CD8-positive, alpha-beta memory T cell (primary cell): ENCODE data around the gene SLC7A4. TPM values are rescaled to one million over a fixed set of nuclear protein-coding genes. Genes with fewer than 3 reads are reported as not detected.

ENCODE experiments used
- CTCF ChIA-PET: fragments of 350-600 bp; sonication (Branson Sonifier 250); formaldehyde crosslinking; loops from one replicate; lab custom pipeline; 2021; ENCODE audit warnings: antibody characterized with exemption; lab: Charles Lee
- POLR2A ChIA-PET: fragments of 350-600 bp; sonication (Branson Sonifier 250); formaldehyde crosslinking; loops from one replicate; lab custom pipeline; 2021; ENCODE audit warnings: antibody characterized with exemption; lab: Charles Lee
- DNase-seq, 5 donors: peaks; one replicate each; pipeline versions ENCODE4 v3.0.0 to v3.0.0-alpha.2; 2020 to 2022; ENCODE audit warnings: mixed read lengths in 1 of 5
- H3K27ac ChIP-seq: one replicate; pipeline ENCODE4 v1.7.0; 2013; ENCODE audit warnings: low read depth, mild to moderate bottlenecking, low read length, moderate library complexity
- H3K27me3 ChIP-seq: 2 replicates; pipeline ENCODE4 v1.7.0; 2013; ENCODE audit warnings: low read length, mild to moderate bottlenecking; ENCODE audit not compliant: insufficient read depth, poor library complexity, severe bottlenecking
- H3K36me3 ChIP-seq: 2 replicates; pipeline ENCODE4 v1.7.0; 2013; ENCODE audit warnings: mild to moderate bottlenecking, low read length, moderate library complexity; ENCODE audit not compliant: insufficient read depth
- H3K4me1 ChIP-seq: 2 replicates; pipeline ENCODE4 v1.7.0; 2013; ENCODE audit warnings: mild to moderate bottlenecking, low read length, moderate library complexity; ENCODE audit not compliant: insufficient read depth
- H3K4me3 ChIP-seq: 2 replicates; pipeline ENCODE4 v1.7.0; 2013; ENCODE audit warnings: mild to moderate bottlenecking, low read length
- H3K9me3 ChIP-seq: 2 replicates; pipeline ENCODE4 v1.7.0; 2013; ENCODE audit warnings: mild to moderate bottlenecking, low read length
- H3K27ac Mint-ChIP-seq, 8 donors: one replicate each; pipeline ENCODE4 v1.8.0; 2020 to 2021; ENCODE audit warnings: mixed read lengths in 8 of 8, mild to moderate bottlenecking in 6 of 8, inconsistent platforms in 3 of 8, moderate library complexity in 3 of 8
- H3K27me3 Mint-ChIP-seq, 2 donors: one replicate each; pipeline ENCODE4 v1.8.0; 2020 to 2021; ENCODE audit warnings: mixed read lengths in 2 of 2, mild to moderate bottlenecking in 1 of 2, moderate library complexity in 1 of 2
- H3K36me3 Mint-ChIP-seq, 3 donors: one replicate each; pipeline ENCODE4 v1.8.0; 2020 to 2021; ENCODE audit warnings: mixed read lengths in 3 of 3, inconsistent platforms in 1 of 3, mild to moderate bottlenecking in 1 of 3
- H3K4me1 Mint-ChIP-seq, 3 donors: one replicate each; pipeline ENCODE4 v1.8.0; 2020 to 2021; ENCODE audit warnings: mixed read lengths in 3 of 3, inconsistent platforms in 1 of 3, mild to moderate bottlenecking in 1 of 3
- H3K4me3 Mint-ChIP-seq, 7 donors: one replicate each; pipeline ENCODE4 v1.8.0; 2020 to 2021; ENCODE audit warnings: mixed read lengths in 7 of 7, mild to moderate bottlenecking in 6 of 7, moderate library complexity in 4 of 7, inconsistent platforms in 2 of 7
- H3K9me3 Mint-ChIP-seq, 5 donors: one replicate each; pipeline ENCODE4 v1.8.0; 2020 to 2022; ENCODE audit warnings: mixed read lengths in 5 of 5, mild to moderate bottlenecking in 3 of 5, moderate library complexity in 2 of 5, inconsistent platforms in 1 of 5
- polyA plus RNA-seq: library from polyadenylated mRNA; unstranded; fragments of 300-500 nt; fragmentation: Illumina TruSeq; gene quantifications from one replicate; pipeline ENCODE4 v1.2.3, GENCODE V29; 2021
- total RNA-seq, 2 experiments: library from RNA; stranded (reverse); gene quantifications; one replicate each; pipeline ENCODE4 v1.2.3, GENCODE V29; 2021

Gene SLC7A4
- total and polyA plus RNA-seq, 3 experiments from 2014 or later: 0.13 to 0.82 (median 0.37) TPM

DNA sequence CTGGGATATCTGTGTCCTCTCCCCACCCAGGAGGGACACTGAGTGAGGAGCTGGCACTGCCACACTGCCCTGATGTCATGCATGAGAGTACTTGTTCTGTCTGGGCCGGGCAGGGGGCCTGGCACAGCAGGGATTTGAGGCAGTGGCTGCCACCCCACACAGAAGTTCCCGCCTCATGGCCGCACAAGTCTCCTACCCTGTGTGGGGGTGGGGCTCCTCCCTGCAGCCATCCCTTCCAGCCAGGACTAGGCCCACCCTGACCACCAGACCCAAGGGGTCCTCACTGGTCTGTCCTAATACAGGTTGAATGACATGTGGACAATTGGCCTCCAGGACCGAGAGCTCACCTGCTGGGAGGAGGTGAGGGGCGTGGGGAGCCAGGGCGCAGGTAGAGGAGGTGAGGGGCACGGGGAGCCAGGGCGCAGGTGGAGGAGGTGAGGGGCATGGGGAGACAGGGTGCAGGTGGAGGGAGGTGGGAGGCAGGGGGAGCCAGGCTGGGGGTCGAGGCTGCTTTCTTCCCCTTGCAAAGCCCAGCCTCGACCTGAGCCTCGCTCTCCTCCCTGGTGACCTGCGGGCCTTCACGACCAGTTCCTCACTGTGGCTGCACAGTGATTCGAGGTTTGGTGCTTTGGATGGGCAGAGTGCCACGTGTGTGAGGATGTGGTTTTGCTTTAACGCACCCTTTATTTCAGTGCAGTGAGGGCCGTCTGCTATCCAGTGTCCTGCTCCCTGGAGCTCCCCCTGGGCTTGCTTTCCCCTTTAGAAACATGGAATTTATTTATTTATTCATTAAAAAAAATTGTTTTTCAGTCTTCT, 42.8 kb downstream of the SLC7A4 start:
- CTCF ChIA-PET: interaction anchor here (1.3 kb wide), 1 partner anchor 8 kb away, joined by 4 read pairs; the partner anchor contains the start of gene LZTR1
- POLR2A ChIA-PET: no interaction called here
- H3K9me3 Mint-ChIP-seq: no peaks in the 10 kb centered on the region
- H3K4me1 ChIP-seq: no peaks in the 10 kb centered on the region
- peaks cover 0 to 8% (median 6%) of the 10 kb centered on the region in 3 donors for H3K4me1 Mint-ChIP-seq
- H3K36me3 ChIP-seq: peaks cover 7% of the 10 kb centered on the region
- peaks cover 0 to 69% (median 5%) of the 10 kb centered on the region in 3 donors for H3K36me3 Mint-ChIP-seq
- peak overlapping the region in 1 of 8 donors; percentile 51 for H3K27ac Mint-ChIP-seq
- H3K4me3 ChIP-seq: no peak overlapping the region
- H3K27ac ChIP-seq: no peak overlapping the region
- peaks cover 0 to 1% of the 10 kb centered on the region in 2 donors for H3K27me3 Mint-ChIP-seq
- no peak overlapping the region for H3K4me3 Mint-ChIP-seq
- no peaks in the 10 kb centered on the region for H3K27me3 ChIP-seq
- H3K9me3 ChIP-seq: no peaks in the 10 kb centered on the region
- no peak for DNase-seq

DNA sequence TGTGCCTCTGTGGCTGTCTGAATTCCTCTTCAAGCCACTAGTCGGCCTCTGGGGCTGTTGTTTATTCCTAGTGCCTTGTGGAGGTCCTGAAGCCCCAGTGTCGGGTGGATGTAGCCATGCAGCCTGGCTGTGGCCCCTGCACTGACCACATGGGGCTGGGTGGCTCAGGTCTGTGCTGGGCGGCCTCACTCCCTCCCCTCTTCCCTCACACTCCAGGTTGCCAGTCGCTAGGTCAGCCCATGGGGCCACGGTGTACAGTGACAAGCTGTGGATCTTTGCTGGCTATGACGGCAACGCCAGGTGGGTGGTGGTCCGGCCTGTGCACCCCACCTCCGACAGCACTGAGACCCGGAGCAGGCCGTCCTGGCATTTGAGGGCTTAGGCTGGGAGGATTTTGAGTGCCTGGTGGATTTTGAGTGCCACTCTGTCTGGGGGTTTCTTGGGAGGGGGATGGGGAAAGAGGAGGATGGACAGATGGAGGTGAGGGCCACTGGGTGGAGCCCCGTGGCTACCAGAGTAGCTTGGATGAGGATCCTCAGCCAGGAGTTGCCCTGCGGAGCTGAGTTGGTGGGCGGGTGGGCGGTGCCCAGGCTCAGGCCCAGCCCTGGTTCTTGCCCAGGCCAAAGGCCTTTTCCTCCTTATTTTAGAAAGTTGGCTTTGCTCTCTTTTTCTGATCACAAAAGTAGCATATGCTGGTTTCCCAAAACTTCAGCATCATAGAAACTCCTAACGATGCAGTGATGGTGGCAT, 43.6 kb downstream of the SLC7A4 start:
- no peak for DNase-seq
- H3K36me3 ChIP-seq: peaks cover 10% of the 10 kb centered on the region
- Mint-ChIP-seq H3K4me3 (peak overlapping the region in 1 of 7 donors; percentile 6), H3K4me1 (peaks cover 6 to 15% (median 12%) of the 10 kb centered on the region in 3 donors), H3K27ac (no peak overlapping the region), H3K9me3 (no peaks in the 10 kb centered on the region), H3K36me3 (peaks cover 0 to 74% (median 5%) of the 10 kb centered on the region in 3 donors), H3K27me3 (peaks cover 0 to 1% of the 10 kb centered on the region in 2 donors)
- H3K27ac ChIP-seq: no peak overlapping the region
- no peaks in the 10 kb centered on the region for H3K9me3 ChIP-seq
- CTCF ChIA-PET: no interaction called here
- no peak overlapping the region for H3K4me3 ChIP-seq
- H3K4me1 ChIP-seq: peaks cover 2% of the 10 kb centered on the region
- H3K27me3 ChIP-seq: no peaks in the 10 kb centered on the region
- POLR2A ChIA-PET: no interaction called here

DNA sequence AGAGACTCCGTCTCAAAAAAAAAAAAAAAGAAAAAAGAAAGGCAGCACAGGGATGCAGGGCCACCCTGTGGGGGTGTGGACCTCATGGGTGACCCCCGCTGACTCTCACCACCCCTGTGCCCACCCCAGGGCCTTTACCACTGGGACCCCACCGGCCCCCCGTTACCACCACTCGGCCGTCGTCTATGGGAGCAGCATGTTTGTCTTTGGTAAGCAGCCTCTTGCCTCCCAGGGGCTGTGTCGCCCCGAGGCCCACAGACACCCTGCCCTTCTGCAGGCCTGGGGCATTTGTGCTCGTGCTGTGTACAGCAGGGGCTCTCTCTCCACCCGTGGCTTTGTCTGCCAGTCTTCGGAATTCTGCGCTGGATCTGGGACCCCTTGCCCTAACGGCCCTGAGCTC, 45.0 kb downstream of the SLC7A4 start:
- H3K4me3 ChIP-seq: no peak overlapping the region
- DNase-seq: no peak
- H3K4me1 Mint-ChIP-seq: peaks cover 20 to 29% (median 24%) of the 10 kb centered on the region in 3 donors
- POLR2A ChIA-PET: no interaction called here
- no peaks in the 10 kb centered on the region for H3K9me3 Mint-ChIP-seq
- peaks cover 0 to 67% (median 5%) of the 10 kb centered on the region in 3 donors for H3K36me3 Mint-ChIP-seq
- H3K27me3 ChIP-seq: no peaks in the 10 kb centered on the region
- no peaks in the 10 kb centered on the region for H3K9me3 ChIP-seq
- H3K4me3 Mint-ChIP-seq: no peak overlapping the region
- H3K36me3 ChIP-seq: peaks cover 10% of the 10 kb centered on the region
- CTCF ChIA-PET: no interaction called here
- H3K27ac ChIP-seq: no peak overlapping the region
- peaks cover 15% of the 10 kb centered on the region for H3K4me1 ChIP-seq
- H3K27me3 Mint-ChIP-seq: peaks cover 0 to 1% of the 10 kb centered on the region in 2 donors
- H3K27ac Mint-ChIP-seq: peak overlapping the region in 1 of 8 donors; percentile 84

DNA sequence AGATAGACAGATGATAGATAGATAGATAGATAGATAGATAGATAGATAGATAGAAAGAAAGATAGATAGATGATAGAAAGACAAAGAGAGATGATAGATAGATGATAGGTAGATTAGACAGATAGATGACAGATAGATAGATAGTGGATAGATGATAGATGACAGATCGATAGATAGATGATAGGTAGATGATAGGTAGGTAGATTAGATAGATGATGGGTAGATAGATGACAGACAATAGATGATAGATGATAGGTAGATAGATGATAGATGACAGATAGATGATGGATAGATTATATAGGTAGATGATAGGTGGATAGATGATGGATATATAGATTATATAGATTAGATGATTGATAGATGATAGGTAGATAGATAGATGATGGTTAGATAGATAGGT, 46.0 kb downstream of the SLC7A4 start:
- H3K36me3 ChIP-seq: peaks cover 10% of the 10 kb centered on the region
- peaks cover 24 to 34% (median 26%) of the 10 kb centered on the region in 3 donors for H3K4me1 Mint-ChIP-seq
- H3K9me3 ChIP-seq: no peaks in the 10 kb centered on the region
- H3K27me3 Mint-ChIP-seq: peaks cover 0 to 1% of the 10 kb centered on the region in 2 donors
- H3K27ac ChIP-seq: no peak overlapping the region
- H3K4me3 Mint-ChIP-seq: peak overlapping the region in 1 of 7 donors; percentile 4
- DNase-seq: no peak
- no peaks in the 10 kb centered on the region for H3K9me3 Mint-ChIP-seq
- peaks cover 0 to 63% (median 5%) of the 10 kb centered on the region in 3 donors for H3K36me3 Mint-ChIP-seq
- CTCF ChIA-PET: no interaction called here
- peaks cover 18% of the 10 kb centered on the region for H3K4me1 ChIP-seq
- H3K4me3 ChIP-seq: no peak overlapping the region
- POLR2A ChIA-PET: no interaction called here
- peak overlapping the region in 2 of 8 donors; percentile 0 to 11 for H3K27ac Mint-ChIP-seq
- no peaks in the 10 kb centered on the region for H3K27me3 ChIP-seq

DNA sequence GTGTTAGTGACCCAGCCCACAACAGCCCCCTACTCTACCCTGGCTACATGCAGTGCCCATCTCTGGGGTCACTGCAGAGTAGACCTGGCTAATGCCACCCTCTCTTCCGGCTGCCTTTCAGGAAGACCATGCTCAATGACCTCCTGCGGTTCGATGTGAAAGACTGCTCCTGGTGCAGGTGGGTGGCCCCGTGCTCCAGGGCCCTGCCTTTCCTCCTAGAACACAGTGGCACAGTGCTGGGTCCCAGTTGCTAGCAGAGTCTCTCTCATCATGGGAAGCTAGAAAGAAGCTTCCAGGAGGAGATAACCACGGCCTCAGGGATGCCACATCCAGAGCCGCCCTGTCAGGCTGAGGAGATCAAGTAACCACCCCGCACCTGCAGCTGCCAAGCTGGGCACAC, 46.6 kb downstream of the SLC7A4 start:
- no peak for DNase-seq
- peaks cover 27 to 41% (median 30%) of the 10 kb centered on the region in 3 donors for H3K4me1 Mint-ChIP-seq
- H3K27ac Mint-ChIP-seq: no peak overlapping the region
- no peak overlapping the region for H3K4me3 Mint-ChIP-seq
- H3K27ac ChIP-seq: no peak overlapping the region
- no peaks in the 10 kb centered on the region for H3K27me3 ChIP-seq
- no peak overlapping the region for H3K4me3 ChIP-seq
- peaks cover 10% of the 10 kb centered on the region for H3K36me3 ChIP-seq
- H3K27me3 Mint-ChIP-seq: peaks cover 0 to 1% of the 10 kb centered on the region in 2 donors
- no peaks in the 10 kb centered on the region for H3K9me3 ChIP-seq
- POLR2A ChIA-PET: no interaction called here
- H3K9me3 Mint-ChIP-seq: no peaks in the 10 kb centered on the region
- peaks cover 24% of the 10 kb centered on the region for H3K4me1 ChIP-seq
- peaks cover 0 to 57% (median 5%) of the 10 kb centered on the region in 3 donors for H3K36me3 Mint-ChIP-seq
- CTCF ChIA-PET: no interaction called here

DNA sequence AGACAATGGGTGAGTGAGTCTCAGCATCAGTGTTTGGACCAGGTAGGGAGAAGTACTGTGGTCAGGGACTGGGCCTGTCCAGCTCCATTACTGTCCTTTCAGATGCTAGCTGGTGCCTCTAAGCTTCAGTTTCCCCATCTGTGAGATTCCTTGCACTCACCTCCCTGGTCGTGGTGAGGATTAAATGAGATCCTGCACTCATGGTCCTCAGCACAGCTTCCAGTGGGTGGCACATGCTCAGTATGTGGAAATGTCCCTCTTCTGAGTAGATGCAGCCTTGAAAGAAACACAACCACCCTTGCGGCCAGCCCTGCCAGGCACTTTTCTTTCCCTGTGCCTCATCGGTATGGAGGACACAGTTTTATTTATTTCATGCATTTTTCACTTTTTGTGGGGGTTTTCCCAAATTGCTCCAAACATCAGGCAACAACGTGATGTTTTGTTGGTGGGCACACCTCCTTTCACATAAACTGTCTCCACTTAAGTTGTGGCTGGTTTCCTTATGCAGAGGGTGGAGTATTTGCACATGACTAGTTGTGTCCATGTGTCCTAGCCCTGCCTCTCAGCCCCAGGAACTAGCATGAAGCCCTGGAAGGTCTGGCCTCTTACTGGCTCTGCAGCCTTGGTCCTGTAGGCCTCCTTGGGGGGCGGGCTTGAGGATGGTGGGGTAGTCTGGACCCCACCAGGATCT, 49.1 kb downstream of the SLC7A4 start:
- H3K4me1 Mint-ChIP-seq: peaks cover 35 to 51% (median 36%) of the 10 kb centered on the region in 3 donors
- peak overlapping the region; percentile 93 for H3K27ac ChIP-seq
- H3K27ac Mint-ChIP-seq: peak overlapping the region; percentile 81 to 95 (median 93)

DNA sequence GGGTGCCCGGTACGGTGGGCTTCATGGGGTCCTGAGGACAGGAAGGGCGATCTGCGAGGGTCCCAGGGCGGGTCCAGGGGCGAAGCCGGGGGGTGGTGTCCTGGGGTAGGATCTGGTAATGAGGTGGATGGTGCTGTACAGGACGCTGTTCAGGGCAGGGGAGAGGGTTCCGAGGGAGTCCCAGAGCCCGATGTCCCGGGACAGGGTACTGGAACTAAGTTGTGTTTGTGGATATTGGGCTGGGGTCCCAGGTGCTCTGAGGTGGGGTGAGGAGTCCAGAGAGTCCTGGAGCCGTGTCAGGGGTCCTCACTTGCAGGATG, 49.8 kb downstream of the SLC7A4 start:
- POLR2A ChIA-PET: interaction anchor here (0.6 to 1.8 kb wide), 4 partner anchors 16 to 23 kb away, joined by 3 to 9 read pairs (median 6); partner anchors contain the start of gene THAP7
- DNase-seq: no peak
- Histone ChIP-seq H3K9me3 (peaks cover 9% of the 10 kb centered on the region), H3K4me1 (peaks cover 25% of the 10 kb centered on the region), H3K36me3 (peaks cover 10% of the 10 kb centered on the region), H3K4me3 (peak overlapping the region; percentile 67), H3K27me3 (no peaks in the 10 kb centered on the region), H3K27ac (peak overlapping the region; percentile 93)
- H3K27ac Mint-ChIP-seq: peak overlapping the region; percentile 81 to 95 (median 93)
- peak overlapping the region; percentile 86 to 96 (median 94) for H3K4me3 Mint-ChIP-seq
- H3K4me1 Mint-ChIP-seq: peaks cover 35 to 51% (median 36%) of the 10 kb centered on the region in 3 donors
- H3K9me3 Mint-ChIP-seq: no peaks in the 10 kb centered on the region
- H3K27me3 Mint-ChIP-seq: no peaks in the 10 kb centered on the region
- CTCF ChIA-PET: interaction anchor here (0.6 to 2.0 kb wide), 7 partner anchors 8 to 120 kb away, joined by 3 to 5 read pairs (median 4); no protein-coding TSS in a partner anchor
- H3K36me3 Mint-ChIP-seq: peaks cover 0 to 37% (median 3%) of the 10 kb centered on the region in 3 donors

More for the DNA sequence above, 49.1 kb downstream of the SLC7A4 start:
- Histone ChIP-seq H3K4me1 (peaks cover 25% of the 10 kb centered on the region), H3K36me3 (peaks cover 10% of the 10 kb centered on the region), H3K4me3 (peak overlapping the region; percentile 67), H3K27me3 (no peaks in the 10 kb centered on the region), H3K9me3 (peaks cover 9% of the 10 kb centered on the region)
- DNase-seq: no peak
- ChIA-PET CTCF (interaction anchor here (2.0 kb wide), 1 partner anchor 119 kb away, joined by 5 read pairs; no protein-coding TSS in a partner anchor), POLR2A (no interaction called here)
- Mint-ChIP-seq H3K27me3 (no peaks in the 10 kb centered on the region), H3K4me3 (peak overlapping the region; percentile 86 to 96 (median 94)), H3K9me3 (no peaks in the 10 kb centered on the region), H3K36me3 (peaks cover 0 to 44% (median 5%) of the 10 kb centered on the region in 3 donors)
